Right ventricle myocardium superior (tissue), 1 donor: ENCODE measurements around the gene ANKRD28. TPM values are rescaled to one million over a fixed set of nuclear protein-coding genes. Genes with fewer than 3 reads are reported as not detected.
"Not testable (repeated sequence)": the region's sequence is repeated elsewhere in the genome, so short reads cannot be mapped to it uniquely, and the experiment has no call there.

Experiments used
- ATAC-seq: fragments of 200-7000 bp; cut with Tn5 transposase; one replicate; pipeline ENCODE4 v1.9.1; 2020; ENCODE audit warnings: mild to moderate bottlenecking; ENCODE audit not compliant: poor library complexity
- DNase-seq: peaks from one replicate; pipeline ENCODE4 v3.0.0-alpha.2; 2020
- intact Hi-C: fragments of 100-400 bp; cut with DNase I; formaldehyde crosslinking; loops from one replicate; pipeline ENCODE4 v1.11.2; 2022
- long read RNA-seq: library from polyadenylated mRNA; unstranded; transcript quantifications from one replicate; pipeline ENCODE4 v2.0.0, GENCODE V29; 2021
- total RNA-seq: library from RNA; stranded (reverse); fragmentation: NEBNext Ultra II Directional; extraction: Animal tissue kit (Norgen Biotek cat#: 25700); gene quantifications from one replicate; pipeline ENCODE4 v1.2.1, GENCODE V29; 2021
- donor health status: DM: no; HTN: yes; CAD: no; lungs with severe emphysema.

ANKRD28 gene
- total RNA-seq: 21.9 TPM
- long read RNA-seq, full-length matches to known transcripts: 15 of 30 reads
- long read RNA-seq, partial matches to known transcripts: 3 of 30 reads
- long read RNA-seq, other reads (novel, unspliced or antisense): 12 of 30 reads

DNA sequence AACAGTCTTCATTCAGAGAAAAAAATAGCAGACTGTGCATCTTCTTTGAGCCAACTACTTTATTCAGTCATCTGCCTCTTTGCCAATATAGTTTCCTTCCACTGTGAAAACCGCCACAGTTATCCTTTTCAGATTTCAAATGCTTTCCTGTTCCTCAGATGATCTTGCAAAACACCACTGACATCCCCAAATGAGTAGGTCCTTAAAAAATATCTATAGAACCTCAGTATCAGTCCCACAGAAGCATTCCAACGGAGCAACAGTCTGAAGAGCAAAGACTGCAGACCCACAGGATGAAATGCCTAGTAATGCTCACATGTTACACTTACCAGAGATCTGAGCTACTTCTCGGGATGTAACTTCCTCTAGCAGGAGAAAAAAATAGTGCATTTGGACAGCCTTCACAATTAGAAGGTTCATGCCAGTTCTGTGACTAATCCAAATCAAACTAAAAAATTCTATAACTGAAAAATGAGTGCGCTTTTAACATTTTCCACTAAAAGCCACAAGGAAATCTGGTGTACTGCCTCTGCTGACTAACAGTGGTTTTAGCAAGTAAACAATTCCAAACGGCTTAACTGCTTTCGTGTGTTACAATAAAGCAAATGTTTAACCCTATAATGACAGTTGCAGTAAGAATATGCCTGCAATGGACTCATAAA lies at the start of gene ANKRD28:
Gene ANKRD28 (minus strand): TSS at position 338 of the 662 bp plus-strand sequence. CDS start 1,458 bp downstream, outside the sequence.
- peak; percentile 75 for ATAC-seq
- DNase-seq: no peak
- intact Hi-C loops: no loop called here

- ATAC-seq (no peak), DNase-seq (no peak)
- intact Hi-C loops: no loop called here
Observed at GRCh38 chr3:15847239-15847638, 49.5 kb upstream of the ANKRD28 start.

DNA sequence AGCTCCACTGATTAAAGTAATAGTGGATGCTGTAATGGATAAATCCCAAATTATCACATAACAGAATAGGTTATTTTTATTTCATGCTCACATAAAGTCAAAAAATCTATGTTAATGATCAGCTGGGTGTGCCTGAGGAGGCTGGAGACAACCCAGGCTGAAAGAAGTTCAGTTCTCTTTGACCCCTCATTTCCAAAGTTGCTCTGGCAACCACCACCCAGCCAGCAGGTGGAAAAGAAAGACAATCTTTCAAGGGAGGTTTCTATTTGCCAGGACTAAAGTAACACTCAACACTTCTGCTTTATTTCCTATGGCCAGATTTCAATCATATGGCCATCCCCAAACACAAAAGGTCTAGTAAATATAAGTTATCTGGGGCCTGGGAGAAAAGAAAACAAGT lies 48.8 kb upstream of the ANKRD28 start:
- intact Hi-C loops: no loop called here
- ATAC-seq (no peak), DNase-seq (no peak)

GRCh38 chr3:15845475-15845874 lies 47.7 kb upstream of the ANKRD28 start:
- ATAC-seq (no peak), DNase-seq (no peak)
- intact Hi-C loops: no loop called here

GRCh38 chr3:15844889-15845288 lies 47.1 kb upstream of the ANKRD28 start:
- no peak for DNase-seq
- intact Hi-C loops: no loop called here
- ATAC-seq: no peak

DNA sequence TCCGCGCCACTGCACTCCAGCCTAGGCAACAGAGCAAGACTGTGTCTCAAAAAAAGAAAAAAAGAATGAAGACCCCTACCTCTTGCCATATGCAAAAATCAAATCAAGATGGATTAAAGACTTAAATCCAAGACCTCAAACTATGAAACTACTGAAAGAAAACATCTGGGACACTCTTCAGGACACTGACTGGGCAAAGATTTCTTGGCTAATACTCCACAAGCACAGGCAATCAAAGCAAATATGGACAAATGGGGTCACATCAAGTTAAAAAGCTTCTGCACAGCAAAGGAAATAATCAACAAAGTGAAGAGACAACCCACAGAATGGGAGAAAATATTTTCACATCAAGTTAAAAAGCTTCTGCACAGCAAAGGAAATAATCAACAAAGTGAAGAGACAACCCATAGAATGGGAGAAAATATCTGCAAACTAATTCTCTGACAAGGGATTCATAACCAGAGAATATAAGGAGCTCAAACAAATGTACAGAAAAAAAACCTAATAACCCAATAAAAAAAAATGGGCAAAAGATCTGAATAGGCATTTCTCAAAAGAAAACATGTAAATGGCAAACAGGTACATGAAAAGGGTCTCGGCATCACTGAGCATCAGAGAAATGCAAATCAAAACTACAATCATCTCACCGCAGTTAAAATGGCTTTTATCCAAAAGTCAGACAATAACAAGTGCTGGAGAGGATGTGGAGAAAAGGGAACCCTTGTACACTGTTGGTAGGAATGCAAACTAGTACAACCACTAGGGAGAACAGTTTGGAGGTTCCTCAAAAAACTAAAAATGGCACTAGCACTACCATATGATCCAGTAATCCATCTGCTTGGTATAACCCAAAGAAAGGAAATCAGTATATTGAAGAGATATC lies 43.6 kb upstream of the ANKRD28 start:
- DNase-seq, ATAC-seq, intact Hi-C loops: not testable (repeated sequence)

- no peak for DNase-seq
Observed at GRCh38 chr3:15839568-15839967, 41.8 kb upstream of the ANKRD28 start.

DNA sequence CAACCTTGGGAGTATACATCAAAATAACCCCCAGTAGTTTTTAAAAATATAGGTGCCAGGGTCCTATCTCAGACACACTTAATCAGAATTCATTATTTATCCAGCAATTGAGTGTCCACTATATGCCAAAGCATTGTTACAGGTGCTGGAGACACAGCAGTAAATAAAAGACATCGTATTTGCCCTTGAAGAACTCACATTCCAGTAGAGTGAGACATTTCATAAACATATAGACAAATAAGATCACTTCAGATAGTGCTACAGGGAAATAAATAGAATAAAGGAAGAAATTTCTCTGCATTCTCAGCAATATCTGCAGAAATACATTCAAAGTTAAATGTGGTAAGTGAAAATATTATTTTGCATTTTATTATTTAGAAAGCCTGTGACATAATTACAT lies 34.1 kb upstream of the ANKRD28 start:
- DNase-seq: no peak
- intact Hi-C loops: no loop called here
- no peak for ATAC-seq

More at GRCh38 chr3:15839568-15839967, 41.8 kb upstream of the ANKRD28 start:
- ATAC-seq: no peak
- intact Hi-C loops: no loop called here

- DNase-seq: no peak
- intact Hi-C loops: no loop called here
- ATAC-seq: no peak
Observed at GRCh38 chr3:15825016-15825415, 27.2 kb upstream of the ANKRD28 start.

DNA sequence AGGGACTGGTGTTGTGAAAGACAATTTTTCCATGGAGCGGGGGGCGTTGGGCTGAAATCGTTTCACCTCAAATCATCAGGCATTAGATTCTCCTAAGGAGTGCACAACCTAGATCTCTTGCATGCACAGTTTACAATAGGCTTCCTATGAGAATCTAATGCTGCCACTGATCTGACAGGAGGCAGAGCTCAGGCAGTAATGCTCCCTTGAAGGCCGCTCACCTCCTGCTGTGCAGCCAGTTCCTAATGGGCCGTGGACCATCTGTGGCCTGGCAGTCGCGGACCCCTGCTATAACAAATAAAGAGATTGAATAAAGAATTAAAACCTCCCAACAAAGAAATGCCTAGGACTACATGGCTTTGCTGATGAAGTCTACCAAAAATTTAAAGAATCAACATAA lies 25.3 kb upstream of the ANKRD28 start:
- intact Hi-C loops: no loop called here
- DNase-seq (no peak), ATAC-seq (no peak)

DNA sequence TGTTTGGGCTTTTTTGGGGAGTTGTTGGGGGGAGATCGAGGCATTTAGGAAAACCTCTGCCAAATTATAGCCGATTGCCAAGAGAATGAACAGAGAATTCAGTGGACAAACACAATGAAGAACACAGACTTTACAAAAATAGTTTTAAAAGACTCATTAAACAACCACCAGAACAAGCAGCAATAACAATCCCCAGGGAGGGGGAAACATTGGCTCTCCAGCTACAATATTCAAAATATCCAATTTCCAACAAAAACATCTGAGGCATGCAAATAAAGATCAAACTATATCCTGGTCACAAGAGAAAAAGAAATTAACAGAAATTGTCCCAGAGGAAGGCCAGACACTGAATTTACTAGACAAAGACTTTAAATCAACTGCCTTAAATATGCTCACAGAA lies 24.5 kb upstream of the ANKRD28 start:
- intact Hi-C loops: no loop called here

GRCh38 chr3:15820911-15821310 lies 23.1 kb upstream of the ANKRD28 start:
- intact Hi-C loops: no loop called here
- ATAC-seq: no peak
- DNase-seq: no peak

More for the DNA sequence above, 24.5 kb upstream of the ANKRD28 start:
- ATAC-seq (no peak), DNase-seq (no peak)

DNA sequence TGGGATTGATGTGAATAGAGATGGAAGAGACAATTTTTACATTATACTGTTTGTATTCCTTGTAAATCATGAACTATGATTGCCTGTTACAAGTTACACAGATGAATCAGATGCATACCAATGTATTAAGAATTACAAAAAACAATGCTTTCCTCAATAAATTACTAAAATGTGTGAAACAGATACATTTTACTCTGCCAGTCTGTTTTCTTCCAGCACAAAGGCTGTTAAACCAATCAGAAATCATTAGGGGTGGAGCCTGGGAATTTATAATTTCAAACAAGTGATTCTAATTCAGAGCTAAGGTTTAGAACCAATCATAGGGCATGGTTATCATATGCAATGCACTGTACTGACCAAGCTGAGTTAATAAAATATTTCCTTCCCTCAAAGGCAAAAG lies 21.8 kb upstream of the ANKRD28 start:
- DNase-seq: no peak
- intact Hi-C loops: loop anchor here (5.0 kb wide), 3 partner anchors 228 to 428 kb away; no protein-coding TSS in a partner anchor
- no peak for ATAC-seq

DNA sequence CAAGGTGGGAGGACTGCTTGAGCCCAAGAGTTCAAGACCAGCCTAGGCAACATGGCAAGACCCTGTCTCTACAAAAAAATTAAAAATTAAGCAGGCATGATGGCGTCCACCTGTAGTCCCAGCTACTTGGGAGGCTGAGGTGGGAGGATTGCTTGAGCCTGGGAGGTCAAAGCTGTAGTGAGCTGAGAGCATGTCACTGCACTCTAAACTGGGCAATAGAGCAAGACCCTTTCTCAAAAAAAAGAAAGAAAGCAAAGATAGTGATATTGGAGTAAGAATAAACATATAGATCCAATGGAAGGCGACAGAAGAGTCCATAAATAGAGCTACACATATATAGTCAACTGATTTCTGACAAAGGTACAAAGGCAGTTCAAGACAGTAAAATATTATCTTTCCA lies 21.3 kb upstream of the ANKRD28 start:
- intact Hi-C loops: loop anchor here (5.0 kb wide), 3 partner anchors 228 to 428 kb away; no protein-coding TSS in a partner anchor
- DNase-seq (no peak), ATAC-seq (no peak)

DNA sequence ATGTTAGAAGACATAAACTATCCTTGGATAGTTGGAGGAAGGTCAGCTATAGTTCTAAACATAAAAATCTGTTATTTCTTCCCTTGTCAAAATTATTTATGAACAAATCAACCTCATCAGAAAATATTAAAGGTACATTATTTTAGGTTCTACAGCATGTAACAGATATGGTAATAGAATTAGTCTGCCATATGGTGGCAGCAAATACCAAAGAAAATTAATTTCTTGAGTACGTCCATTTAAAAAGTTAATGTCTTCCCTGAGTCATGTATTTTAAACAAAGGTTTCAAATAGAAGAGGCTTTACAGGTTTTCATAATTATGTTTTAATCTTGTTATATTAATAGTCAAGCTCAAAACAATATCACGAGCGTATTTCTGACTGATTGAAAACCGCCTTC lies 17.9 kb upstream of the ANKRD28 start:
- ATAC-seq: peak; percentile 68
- no peak for DNase-seq
- intact Hi-C loops: loop anchor here (5.0 kb wide), 3 partner anchors 232 to 432 kb away; no protein-coding TSS in a partner anchor

DNA sequence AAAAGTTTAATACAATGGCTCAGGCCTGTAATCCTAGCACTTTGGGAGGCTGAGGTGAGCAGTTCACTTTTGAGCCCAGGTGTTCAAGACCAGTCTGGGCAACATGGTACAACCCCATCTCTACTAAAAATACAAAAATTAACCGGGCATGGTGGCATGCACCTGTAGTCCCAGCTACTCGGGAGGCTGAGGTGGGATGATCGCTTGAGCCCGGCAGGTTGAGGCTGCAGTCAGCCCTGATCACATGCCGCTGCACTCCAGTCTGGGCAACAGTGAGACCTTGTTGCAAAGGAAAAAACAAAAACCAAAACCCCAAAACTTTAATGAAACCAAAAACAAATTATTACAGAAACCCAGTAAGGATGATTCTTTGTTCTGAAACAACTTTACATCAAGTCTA lies 15.3 kb upstream of the ANKRD28 start:
- intact Hi-C loops: loop anchor here (5.0 kb wide), 1 partner anchor 181 kb away; no protein-coding TSS in a partner anchor
- DNase-seq: not testable (repeated sequence)

GRCh38 chr3:15812183-15812582 lies 14.4 kb upstream of the ANKRD28 start:
- DNase-seq: no peak
- ATAC-seq: no peak
- intact Hi-C loops: loop anchor here (5.0 kb wide), 1 partner anchor 180 kb away; no protein-coding TSS in a partner anchor

More for the DNA sequence above, 15.3 kb upstream of the ANKRD28 start:
- not testable (repeated sequence) for ATAC-seq

- ATAC-seq: no peak
- intact Hi-C loops: loop anchor here (5.0 kb wide), 1 partner anchor 178 kb away; no protein-coding TSS in a partner anchor
- no peak for DNase-seq
Observed at GRCh38 chr3:15810702-15811101, 12.9 kb upstream of the ANKRD28 start.

- DNase-seq: no peak
- intact Hi-C loops: no loop called here
- no peak for ATAC-seq
Observed at GRCh38 chr3:15809313-15809712, 11.5 kb upstream of the ANKRD28 start.
